GM21825 (cell line): ENCODE data around the gene TMEM130.

ENCODE experiments used
- ATAC-seq: cut with Tn5 transposase; IDR thresholded peaks from one replicate; pipeline ENCODE4 v1.9.1; 2021; ENCODE audit warnings: mild to moderate bottlenecking, moderate library complexity; ENCODE audit not compliant: unreplicated experiment

Gene TMEM130

DNA sequence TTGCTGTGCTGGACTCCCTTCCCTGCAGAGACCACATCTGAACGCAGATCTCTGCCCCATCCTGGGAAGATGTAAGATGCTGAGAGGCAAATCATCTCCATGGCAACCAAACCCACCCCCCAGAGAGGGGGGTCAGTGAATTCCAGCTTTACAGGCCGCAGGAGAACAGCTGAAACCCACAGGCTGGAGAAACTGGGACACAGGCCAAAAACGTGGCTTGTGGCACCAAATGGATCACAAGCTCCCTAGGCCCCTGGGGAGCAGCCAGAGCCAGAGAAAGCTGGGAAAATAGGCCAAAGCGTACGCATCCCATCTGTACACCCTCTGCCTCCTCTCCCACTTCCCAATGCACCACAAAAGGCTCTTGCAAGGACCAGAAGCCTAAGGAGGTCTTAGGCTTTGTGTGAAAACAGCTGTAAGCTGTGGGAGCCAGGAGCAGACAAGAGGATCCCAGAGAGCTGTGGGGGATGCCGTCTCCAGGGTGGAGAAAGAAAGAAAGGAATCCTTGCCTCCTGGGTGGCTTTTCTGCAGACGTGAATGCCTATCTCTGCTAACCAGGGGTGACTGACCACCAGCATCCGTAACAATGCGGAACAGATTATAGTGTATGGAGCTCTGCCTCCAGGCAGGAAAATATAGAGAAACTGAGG is 59.5 kb downstream of the TMEM130 start:
- ATAC-seq = no peak

DNA sequence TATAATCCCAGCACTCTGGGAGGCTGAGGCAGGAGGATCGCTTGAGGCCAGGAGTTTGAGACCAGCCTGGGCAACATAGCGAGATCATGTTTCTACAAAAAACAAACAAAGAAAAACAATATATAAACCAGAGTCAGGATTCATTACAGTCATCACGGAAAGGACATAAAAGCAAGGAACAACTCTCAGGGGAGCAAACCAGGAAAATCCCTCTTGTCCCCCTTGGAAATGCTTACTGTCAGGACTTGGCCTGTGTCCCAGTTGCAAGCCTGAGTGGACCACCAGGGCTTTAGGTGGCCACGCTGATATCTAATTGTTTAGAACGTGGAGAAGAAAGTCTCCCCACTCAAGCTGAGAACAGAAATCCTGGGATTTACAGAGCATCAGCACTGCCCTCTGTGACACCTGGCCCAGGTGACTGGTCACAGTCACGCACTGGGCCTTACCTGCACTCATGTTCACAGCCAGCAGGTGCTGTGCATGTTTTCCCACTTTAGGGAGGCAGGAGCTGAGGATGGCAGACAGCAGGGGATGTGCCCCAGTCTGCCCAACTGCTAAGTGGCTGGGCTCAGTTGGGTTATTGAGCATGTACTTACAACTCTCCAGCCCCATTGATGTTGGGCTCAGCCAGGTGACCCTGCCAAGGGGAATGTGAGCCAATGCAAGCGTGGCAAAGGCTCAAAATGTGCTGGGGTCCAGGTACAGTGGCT is 60.9 kb downstream of the TMEM130 start:
- ATAC-seq = no peak

DNA sequence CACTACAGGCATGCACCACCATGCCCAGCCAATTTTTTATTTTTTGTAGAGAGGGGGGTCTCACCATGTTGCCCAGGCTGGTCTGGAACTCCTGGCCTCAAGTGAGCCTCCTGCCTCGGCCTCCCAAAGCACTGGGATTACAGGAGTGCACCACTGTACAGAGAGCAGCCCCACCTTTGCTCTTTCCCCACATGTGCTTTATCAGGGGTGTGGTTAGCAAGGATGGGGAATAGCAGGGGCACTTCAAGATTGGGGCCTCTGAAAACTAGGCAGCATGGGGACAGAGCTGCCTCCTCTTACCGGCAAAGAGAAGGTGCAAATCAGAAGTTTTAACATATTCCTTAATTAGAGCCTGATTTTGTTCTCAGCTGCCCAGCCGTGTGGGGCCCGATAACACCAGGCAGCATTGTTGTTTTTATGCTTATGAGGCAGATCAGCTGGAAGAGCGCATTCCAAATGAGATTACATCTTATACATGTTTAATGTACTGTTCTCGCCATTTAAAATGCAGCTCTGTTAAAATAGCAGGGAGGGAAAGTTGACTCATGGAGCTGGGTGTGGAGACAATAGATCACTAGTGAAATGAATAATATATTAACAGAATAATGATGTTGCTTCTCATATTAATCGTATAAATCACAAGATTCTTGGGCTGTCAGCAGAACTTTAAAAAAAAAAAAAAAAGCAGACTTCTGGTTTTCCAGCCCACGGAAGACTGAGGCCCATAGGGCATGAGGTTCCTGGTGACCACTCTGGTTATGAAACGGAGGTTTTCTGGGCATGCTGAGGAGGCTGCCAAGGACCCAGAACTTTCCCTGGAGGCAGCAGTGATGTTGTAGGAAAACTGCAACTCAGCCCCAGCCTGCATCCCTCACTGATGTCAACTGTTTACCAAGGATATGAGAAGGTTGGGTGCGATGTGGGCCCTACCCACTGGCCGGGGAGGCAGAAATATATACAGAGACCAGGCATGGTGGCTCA is 62.5 kb downstream of the TMEM130 start:
- no peak for ATAC-seq

DNA sequence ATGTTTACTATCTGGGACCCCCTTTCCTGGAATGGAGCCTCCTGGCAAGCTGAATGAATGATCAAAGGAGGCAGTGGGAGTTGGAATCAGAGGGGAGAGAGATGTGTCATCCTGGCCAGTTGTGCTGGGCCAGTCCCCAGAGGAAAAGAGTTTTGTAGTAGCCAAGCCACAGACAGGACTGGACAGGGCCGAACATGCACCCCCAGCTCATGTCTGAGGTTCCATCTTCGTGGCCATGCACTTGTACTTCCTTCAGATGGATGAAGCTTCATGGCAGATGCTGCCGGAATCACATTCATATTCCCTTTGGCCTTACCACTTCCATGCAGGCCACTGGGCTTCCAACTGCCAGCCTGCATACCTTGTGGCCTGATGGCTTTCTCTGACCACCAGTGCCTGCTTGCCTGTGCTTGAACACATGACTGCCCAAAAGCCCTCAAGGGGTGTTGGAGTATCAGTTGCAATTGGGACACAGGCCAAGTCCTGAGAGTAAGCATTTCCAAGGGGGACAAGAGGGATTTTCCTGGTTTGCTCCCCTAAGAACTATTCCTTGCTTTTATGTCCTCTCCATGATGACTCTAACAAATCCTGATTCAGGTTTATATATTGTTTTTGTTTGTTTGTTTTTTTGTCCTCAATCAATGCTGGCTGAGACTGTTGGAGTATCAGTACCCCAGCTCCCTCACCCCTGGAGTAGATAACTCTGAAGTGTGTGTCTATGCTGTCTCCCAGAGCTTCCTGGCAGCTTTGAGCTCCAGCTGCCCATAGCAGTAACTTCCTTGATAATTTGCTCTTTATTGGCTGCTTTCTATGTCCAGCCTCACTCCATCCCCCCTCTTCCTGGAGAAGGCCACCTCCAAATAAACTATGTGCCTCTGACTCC is 63.6 kb downstream of the TMEM130 start:
- ATAC-seq = no peak

DNA sequence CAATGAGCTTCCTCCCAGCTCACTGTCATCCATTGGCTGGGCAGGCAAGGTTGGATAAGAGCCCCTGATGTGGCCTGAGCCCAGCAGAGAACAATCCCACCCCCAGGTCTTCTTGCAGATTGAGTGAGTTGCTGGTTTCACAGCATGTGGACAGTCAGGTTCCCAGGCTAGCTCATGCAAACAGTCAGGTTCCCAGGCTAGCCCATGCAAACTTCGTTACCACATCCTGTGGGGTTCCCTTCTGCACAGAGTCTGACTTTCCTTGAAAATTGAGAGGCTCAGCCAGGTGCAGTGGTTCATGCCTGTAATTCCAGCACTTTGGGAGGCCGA is 67.1 kb downstream of the TMEM130 start:
- ATAC-seq = peak; percentile 25

DNA sequence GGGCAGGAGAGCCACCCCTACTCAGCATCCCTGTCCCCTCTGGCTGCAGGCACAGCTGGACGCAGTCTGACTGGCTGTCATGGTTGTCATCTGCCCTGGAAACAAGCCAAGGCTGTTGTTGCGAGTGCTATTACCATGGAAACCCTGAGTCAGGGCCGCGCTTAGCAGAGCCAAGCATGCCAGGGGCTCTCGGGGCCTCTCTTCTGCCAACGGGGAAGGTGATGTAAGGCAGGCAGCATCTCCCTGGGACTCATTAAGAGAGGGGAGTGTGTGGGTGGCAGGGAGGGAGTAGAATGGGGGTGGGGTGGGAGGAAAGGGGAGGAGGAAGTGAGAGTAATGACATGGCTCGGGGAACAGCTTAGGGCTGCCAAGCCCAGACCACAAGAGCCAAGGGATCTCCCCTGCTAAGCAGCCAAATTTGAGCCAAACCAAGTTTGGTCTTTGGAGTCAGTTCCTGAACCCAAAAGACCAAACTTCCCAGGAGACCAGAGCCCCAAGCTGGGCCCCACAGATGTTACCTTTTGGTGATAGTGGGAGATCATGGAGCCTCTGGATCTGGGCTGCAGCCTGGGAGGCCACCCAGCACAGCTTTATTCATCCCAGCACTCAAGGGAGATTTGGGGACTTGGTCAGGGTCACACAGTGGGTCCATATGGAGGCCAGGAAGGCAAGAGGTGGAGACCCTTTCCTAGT is 67.6 kb downstream of the TMEM130 start:
- peak; percentile 88 for ATAC-seq

DNA sequence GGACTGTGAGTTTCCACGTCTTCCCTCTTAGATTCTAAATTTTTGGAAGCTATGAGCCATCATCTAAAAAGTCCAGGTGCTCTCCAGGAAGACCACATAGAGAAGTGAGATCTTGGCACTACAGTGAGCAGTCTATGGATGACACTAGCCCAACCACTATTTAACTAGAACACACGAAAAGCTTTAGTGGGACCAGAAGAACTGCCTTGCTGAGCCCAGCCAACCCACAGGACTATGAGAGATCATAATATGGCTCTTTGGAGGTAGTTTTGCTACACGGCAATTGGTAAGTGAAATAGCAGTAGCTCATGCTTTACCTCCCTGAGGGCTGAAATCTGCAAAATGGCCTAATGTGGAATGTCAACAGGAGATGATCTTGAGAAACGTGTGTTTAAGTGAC is 68.8 kb downstream of the TMEM130 start:
- ATAC-seq = no peak

DNA sequence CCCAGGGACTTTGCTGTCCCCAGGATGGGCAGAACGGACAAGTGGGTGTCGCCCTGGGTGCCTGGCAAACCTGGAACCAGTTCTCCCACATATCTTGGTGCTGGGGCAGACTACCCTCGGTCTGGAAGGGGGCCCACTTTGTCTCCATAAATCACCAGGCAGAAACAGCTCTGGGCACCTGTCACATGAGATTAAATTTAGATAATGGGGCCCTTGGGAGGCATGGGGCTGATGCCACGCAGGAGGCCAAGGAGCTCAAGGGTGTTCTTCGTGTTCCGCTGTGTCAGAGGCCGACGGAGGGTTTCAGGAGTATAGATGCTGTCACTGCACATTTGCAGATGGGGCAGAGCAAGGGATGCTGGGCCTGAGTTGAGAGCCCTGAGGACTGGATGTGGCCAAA is 72.7 kb downstream of the TMEM130 start:
- ATAC-seq = no peak
